Activated naive CD4-positive, alpha-beta T cell treated with anti-CD3 and anti-CD28 coated beads, Interleukin-2, amount 50 U/mL, for 16 hours (primary cell): ENCODE measurements around the gene SLC9A4.

Experiments used
- DNase-seq: peaks from one replicate; pipeline ENCODE4 v3.0.0-alpha.2; 2020

Gene SLC9A4, protein sequence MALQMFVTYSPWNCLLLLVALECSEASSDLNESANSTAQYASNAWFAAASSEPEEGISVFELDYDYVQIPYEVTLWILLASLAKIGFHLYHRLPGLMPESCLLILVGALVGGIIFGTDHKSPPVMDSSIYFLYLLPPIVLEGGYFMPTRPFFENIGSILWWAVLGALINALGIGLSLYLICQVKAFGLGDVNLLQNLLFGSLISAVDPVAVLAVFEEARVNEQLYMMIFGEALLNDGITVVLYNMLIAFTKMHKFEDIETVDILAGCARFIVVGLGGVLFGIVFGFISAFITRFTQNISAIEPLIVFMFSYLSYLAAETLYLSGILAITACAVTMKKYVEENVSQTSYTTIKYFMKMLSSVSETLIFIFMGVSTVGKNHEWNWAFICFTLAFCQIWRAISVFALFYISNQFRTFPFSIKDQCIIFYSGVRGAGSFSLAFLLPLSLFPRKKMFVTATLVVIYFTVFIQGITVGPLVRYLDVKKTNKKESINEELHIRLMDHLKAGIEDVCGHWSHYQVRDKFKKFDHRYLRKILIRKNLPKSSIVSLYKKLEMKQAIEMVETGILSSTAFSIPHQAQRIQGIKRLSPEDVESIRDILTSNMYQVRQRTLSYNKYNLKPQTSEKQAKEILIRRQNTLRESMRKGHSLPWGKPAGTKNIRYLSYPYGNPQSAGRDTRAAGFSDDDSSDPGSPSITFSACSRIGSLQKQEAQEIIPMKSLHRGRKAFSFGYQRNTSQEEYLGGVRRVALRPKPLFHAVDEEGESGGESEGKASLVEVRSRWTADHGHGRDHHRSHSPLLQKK

DNA sequence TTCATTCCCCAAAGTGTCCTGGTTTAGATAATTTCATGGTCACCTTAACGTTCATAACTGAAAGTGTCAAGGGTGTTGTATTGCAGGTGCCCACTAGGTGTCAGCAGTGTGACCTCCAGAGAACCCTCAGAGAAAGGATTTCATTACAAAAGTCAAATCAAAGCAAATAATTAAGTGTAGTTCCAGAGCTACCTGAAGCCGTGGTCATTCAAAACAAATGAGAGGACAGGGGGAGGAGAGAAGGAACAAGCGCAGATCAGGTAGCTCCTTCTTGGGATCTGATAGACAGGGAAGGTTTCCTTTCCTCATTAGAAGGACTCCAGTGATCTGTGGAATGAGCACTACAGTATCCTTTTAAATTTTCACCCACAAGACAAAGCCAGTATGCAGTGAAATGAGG is at the start of gene SLC9A4:
Gene SLC9A4 (plus strand): TSS at position 207 of the 400 bp plus-strand sequence. CDS start 534 bp downstream, outside the sequence.
- DNase-seq, result peak; percentile 62

DNA sequence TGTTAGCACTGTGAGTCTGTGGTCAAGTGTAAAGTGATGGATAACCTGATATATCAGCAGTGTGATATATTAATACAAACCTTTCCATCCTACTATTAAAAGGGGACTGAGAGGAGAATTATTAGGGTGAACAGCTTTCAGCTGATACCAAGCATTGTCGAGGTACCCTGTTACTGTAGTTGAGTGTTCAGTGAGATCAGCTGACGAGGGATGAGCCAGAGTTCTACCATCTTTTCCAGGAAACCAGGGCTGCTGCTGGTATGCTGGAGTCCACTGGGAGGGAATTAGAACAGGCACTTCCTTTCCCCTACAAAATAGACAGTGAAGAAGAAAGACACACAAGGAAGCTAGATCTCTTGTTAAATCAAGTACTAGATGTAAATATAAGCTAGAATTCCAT is 49.7 kb upstream of the SLC9A4 start:
- no peak for DNase-seq

DNA sequence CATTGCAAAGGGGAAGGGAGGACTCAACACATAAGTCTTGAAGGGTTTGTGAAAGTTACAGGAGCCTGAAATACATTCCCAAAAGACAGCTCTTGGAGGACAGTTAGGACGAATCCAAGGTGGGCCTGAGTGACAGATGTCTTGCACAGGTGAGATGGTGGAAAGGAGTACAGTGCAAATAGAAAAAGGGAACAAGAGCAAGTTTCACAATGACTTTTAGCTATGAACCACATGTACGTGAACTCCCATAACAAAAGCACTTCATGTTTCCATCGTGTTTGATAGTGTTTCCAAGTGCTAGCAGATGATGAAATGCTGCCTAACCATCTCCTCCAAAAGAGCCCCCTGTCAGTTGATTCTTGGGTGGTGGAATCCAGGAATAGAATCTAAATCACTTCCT is 48.3 kb upstream of the SLC9A4 start:
- DNase-seq, result no peak

DNA sequence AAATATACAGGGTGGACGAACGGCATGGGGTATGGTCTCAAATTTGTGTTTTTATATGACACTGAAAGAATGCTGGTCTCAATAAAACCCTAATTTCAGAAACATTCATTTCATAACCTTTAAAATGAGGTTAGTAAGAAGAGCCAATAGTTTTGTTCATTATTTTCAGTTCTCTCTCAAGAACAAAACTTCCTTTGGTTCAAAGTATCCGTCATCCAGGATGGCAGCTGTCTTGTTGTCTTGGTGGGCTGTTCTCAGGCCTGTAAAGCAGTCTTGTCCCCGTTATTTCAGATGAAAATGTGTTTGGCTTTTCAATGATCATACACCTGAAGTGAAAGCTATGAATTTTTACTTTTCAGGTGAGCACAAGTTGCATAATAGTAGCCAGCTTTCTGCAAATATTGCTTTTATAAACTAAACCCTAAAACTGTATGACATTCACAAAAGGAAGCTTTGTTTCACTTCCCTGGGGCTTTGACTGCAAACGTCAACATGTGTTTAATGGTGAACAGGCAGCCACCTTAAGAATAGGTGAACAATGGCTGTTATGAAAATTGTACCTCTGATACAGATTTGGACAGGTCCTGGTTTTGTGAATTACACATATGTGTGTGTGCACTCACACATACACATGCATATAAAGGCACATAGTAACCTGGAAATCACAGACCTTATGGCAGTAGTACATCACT is 47.4 kb upstream of the SLC9A4 start:
- no peak for DNase-seq

DNA sequence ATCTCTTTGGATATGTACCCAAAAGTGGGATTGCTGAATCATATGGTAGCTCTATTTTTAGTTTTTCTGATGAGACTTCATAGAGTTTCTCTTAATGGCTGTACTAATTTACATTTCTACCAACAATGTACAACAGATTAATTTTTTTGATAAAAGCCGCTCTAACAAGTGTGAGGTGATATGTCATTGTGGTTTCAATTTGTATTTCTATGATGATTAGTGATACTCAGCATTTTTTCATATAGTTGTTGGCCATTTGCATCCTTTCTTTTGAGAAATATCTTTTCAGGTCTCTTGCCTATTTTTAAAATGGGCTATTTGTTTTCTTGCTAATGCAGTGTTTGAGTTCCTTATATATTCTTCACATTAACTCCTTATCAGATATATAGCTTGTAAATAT is 45.8 kb upstream of the SLC9A4 start:
- DNase-seq, result no peak

DNA sequence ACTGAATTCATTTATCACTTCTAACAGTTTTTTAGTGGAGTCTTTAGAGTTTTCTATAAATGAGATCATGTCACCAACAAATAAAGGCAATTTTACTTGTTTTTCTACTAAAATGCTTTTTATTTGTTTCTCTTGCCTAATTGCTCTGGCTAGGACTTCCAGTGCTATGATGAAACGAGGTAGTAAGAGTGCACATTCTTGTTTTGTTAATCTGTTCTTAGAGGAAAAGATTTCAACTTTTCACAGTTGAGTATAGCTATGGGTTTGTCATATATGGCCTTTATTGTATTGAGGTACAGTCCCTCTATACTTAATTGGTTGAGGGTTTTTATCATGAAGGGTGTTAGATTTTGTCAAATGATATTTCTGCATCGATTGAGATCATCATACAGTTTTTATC is 44.5 kb upstream of the SLC9A4 start:
- no peak for DNase-seq

DNA sequence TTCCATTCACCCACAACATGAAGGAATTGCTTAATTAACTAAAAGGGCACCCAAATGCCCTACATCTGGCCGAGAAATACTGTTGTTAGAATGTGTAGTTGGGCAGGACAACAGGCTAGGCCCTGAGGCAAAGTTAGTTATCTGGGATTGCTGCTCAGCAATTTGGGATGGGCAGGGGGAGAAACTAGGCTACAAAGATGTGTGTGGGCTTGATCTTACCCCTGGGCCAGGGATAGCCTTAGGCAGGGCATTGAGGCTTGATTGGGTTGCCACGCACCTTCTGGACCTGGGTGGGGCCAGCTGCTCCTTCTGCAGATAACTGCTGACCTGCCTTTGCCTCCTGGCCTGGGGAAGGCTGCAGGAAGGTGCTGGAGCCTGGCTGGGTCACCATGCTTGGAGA is 40.6 kb upstream of the SLC9A4 start:
- DNase-seq, result no peak

DNA sequence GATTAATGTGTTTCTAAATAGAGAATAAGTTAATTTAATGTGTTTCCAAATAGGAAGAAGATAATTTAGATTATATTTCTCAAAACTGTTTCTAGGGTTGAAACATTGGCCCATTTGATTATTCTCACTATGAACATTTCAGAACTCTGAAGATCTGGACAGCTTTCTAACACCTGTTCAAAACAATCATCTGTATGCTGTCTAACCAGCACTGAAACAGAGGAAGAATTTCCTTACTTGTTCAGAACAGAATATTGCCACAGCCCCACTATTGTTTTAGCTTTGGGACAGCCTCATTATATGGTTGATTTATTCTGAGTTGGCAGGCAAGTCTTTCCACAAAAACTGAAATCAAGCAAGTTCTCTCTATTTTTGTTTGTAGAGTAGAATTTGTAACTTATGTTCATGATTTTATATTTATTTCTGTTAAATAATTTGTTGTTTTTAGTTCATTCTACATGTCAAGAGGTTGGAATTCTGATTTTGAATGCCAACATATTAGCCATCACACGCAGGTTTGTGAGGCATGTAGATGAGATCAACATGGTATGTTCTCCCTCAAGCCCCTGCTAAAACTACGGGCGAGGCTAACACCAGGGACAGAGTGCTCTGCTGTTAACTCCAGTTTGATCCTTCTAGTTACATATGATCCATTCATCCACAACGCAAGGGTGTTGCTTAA is 38.9 kb upstream of the SLC9A4 start:
- no peak for DNase-seq

DNA sequence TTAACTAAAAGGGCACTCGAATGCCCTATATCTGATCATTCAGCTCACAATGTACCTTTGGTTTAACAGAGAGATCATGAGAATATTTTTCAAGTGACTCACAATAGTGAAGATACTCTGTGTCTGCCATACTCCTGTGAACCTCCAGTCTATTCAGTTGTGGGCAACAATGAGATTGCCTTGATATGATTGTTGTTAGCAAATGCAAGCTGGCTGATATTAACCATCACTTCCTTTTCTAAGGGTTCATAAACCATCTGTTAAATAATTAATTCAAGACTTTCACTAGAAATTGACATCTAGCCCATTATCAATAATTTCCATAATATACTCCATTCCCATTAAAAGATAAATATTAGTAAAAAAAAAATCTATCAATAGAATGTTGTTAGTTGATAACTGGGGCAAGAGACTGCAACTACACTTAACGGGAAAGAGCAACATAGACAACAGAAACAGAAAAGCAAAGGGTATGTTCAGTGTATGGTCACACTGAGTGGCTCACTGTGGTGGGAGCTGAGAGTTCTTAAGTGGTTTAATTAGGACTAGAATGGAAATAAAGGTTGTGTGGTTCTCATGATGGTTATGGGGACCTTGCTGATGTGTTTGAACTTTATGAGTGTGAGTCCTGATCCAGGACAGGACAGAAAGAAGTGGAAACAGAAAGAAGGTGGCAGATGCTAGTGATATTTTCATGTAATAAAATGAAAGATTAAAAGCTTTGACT is 38.2 kb upstream of the SLC9A4 start:
- no peak for DNase-seq

DNA sequence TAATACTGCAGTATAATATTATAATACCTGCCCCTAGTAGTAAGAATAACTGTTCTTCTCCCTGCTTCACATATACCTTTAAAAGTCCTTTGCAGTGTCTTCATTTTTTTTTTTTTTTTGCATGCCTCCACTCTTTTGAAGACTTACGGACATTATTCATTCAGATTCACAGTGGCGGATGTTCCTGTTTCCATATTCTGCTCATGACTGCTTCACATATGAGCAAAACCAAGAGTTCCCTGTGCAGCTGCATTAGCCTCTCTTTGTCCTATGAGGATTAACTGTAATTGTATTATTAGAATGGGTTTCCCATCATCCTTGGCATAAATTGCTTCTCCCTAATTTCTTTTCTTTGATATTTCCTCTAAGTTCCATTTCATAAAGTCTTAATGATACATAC is 37.3 kb upstream of the SLC9A4 start:
- DNase-seq, result no peak

DNA sequence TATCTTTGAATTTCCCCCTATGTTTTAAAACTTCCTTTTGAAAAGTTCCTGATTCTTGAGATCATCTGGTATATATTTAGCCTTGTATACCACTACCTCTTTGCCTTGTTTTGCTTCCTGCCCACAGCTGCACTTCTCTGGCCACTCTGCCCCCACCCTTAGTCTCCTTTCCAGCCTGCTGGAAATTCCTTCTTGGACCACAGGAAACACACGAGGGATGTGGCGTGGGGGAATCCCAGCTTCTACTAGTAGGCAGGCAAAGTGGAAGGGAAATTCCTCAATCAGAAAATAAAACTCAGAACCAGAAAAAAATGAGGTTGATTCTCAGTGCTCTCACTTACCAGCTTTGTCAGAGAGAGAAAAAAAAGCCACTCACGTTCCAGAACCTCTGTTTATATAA is 36.7 kb upstream of the SLC9A4 start:
- no peak for DNase-seq

DNA sequence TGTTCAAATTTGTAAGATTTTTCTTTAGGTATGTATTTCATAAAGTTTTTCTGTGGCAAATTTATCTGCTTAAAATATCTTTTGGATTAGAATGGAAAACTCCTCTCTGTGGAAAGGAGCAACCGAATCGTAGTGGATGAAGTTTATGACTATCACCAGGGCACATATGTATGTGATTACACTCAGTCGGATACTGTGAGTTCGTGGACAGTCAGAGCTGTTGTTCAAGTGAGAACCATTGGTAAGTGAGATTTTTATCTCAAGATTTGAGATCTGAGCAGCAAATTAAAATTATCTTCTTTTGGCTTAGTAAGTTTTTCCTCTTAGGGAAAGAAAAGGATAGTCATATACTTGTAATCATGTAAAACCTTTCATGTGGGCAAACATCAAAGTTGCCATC is 35.9 kb upstream of the SLC9A4 start:
- DNase-seq, result no peak

DNA sequence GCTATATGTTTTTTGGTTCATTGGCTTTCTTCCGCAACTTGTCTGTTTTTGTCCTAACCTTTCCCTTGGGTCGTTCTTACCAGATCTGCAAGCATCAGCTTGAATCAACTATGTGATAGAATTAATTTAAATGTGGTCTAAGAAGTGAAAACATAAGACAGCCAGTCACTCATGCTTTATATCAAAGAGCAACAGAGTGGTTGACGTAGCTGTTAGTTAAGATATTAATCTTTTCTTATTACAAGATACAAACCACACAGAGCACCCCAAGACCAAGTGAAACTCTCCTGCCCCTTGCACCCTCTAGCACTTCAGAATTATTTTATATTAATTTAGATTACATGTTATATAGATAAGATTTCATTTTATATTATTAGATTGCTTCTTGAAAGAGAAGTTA is 34.9 kb upstream of the SLC9A4 start:
- no peak for DNase-seq

DNA sequence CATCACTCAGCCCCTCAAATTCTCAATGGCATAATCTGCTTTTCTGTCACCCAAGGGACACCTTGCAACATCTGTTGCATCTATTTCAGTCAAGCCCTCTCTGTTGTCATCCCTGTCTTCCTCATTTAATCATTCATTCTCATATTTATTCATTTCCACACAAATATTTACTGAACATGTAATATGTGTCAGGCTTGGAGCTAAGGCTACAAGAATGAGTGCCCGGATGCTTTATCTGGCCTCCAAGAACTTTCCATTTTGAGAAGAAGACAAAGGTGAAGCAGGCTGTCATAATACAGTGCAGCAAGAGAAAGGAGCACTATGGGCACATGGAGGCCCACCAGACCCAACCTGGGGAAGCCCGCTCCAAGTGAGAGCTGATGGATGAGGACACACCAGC is 34.4 kb upstream of the SLC9A4 start:
- DNase-seq, result no peak

DNA sequence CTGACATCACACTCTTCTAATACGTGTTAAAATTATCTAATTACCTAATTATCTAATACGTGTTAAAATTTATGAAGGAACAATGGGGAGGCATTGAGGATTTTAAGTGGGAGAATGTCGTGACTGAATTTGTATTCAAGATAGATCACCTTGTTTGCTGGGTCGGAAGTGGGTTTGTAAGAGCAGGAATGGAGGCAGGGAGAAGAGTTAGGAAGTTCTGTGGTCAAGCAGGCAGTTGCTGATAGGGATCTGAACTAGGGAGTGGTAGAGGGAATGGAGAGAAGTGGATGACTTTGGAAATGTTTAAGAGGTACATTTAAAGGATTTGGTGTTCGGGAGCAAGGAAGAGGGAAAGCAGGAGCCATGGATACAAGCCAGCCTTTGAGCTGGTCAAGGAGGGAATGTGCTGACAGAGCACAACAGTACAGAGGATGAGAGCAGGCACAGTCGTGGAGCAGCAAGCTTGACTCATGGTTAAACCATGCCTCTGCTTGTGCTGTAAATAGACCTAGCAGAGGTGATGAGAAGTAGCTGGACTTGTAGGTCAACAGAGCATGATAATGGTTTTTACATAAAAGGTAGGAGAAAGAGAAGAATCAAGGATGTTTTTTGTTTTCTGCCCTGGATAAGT is 33.8 kb upstream of the SLC9A4 start:
- DNase-seq, result no peak

DNA sequence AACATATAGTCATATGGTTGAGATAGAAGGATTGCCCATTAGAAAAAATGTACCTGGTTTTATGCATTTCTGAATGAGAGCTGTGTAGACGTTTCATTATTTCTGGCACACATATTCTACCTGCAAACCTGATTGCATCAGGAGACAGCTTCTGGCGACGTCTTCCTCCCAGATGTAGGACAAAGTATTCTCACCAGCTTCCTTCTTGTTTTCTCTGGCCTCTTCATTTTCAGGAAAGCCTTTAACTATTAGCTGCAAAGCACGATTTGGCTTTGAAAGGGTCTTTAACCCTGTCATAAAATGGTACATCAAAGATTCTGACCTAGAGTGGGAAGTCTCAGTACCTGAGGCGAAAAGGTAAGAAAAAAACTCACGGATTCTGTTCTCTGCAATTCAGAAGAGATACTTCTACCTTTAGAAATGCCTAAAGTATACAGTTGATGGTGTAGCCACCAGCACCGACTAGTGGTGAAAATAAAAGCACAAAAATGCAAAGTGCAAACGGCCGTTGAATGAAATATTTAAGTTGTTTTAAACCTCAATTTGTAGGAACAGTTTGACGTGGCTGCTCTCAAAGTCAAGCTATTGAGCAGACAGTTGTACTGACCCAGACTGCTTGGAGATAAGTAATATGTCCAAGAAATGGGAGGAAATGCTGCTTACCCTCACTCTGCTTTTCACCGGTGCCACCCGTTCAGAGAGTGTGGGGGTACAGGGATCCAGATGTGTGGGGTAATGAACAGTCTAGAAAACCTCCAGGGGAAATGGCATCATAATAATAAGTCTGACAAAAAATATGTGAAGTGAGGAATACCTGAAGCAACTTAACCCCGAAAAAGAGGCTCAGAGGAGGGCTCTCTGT is 29.8 kb upstream of the SLC9A4 start:
- peak; percentile 46 for DNase-seq

DNA sequence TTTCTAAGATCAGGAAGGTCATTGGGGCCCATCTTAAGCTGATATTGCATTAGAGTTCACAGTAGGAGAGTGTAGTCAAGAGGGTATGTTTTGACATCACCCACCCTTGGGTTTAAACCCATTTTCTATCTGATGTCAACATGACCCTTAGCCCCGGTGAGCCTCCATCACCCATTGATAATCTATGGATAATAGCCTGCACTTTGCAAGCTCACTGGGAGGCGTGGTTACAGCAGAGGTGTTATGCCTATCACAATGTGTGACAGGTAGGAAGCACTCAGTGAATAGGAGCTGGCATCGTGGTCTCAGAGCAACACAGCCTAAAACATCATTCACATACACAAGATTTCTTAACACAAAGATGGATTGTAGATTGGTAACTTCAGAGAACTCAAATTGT is 28.8 kb upstream of the SLC9A4 start:
- no peak for DNase-seq

DNA sequence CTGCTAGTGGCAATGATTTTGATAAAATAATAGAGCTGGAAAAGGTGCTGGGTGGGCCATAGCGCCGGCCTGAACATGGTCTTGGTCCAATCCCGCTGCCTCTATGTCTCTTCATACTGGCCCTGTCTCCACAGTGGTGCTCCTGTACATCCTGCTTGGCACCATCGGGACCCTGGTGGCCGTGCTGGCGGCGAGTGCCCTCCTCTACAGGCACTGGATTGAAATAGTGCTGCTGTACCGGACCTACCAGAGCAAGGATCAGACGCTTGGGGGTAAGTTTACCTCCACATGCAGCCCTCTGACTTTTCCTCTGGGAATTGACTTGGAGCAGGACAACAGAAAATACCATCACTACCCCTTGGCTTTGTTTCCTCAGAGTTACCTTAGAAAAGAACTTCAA is 26.1 kb upstream of the SLC9A4 start:
- DNase-seq, result no peak

DNA sequence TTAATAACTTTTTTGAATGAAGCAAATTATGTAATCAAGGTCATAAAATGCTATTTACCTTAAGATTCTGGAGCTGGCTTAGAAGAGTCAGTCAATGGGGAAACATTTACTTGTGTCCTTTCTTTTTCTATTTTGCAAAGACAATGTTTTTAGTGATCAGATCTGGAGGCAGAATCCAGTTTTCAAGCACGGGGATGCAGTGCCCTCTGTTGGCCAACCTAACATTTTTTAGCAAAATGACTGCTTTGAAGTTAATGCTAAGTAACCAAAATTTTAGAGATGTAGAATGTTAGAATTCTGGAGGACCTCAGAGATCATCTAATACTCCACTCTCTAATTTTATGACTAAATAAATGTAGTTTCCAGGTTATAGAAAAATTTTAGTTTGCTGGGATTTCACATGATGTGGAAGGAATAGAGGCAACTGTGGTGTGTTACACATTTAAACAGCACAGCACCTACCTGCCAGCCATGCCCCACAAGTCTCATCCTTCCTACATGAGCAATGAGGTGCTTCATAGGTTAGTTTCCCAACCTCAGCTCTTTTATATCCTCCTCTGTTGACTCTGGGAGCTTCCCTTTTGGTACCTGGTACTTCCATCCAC is 23.6 kb upstream of the SLC9A4 start:
- peak; percentile 72 for DNase-seq

DNA sequence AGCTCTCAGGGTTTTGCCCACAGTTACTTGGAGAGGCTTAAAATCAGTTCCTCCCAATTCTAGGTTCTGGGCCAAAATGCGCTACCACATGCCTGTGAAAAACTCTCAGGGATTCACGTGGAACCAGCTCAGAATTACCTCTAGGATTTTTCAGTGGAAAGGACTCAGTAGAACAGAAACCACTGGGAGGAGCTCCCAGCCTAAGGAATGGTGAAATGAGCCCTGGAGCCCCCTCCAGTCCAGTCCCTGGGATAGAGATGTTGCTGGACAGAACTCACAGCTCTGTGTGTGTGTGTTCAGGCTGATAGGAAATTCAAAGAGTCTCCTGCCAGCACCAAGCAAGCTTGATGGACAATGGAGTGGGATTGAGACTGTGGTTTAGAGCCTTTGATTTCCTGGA is 21.1 kb upstream of the SLC9A4 start:
- no peak for DNase-seq

DNA sequence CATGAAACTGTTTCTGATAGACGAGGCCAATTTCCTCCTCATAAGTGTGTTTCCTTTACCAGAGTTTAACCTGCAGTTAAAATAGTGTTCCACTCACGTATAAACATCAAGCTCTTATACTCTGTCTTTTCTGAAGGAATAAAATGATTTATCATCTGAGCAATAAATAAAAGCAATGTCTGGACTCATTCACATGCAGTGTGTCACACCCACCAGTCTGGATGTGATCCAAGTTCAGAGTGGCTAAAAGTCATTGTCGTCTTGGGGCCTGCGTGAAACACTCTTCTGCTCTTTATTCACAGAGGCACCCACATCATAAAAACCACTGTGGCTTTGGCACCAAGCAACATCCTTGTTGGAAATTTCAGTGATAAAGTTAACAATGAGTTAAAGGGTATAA is 19.5 kb upstream of the SLC9A4 start:
- no peak for DNase-seq
